ENCODE results near the gene GPR158. TPM values are rescaled to one million over a fixed set of nuclear protein-coding genes. Genes with fewer than 3 reads are reported as not detected.
"Not testable (repeated sequence)": the region's sequence is repeated elsewhere in the genome, so short reads cannot be mapped to it uniquely, and the experiment has no call there.

GPR158 gene
- total and polyA plus RNA-seq, 8 donors = 0.06 to 1.2 (median 0.24) TPM

- Histone ChIP-seq H3K27me3 (no peaks in the 10 kb centered on the region), H3K4me3 (no peak overlapping the region), H3K36me3 (no peaks in the 10 kb centered on the region), H3K9me3 (no peaks in the 10 kb centered on the region), H3K27ac (no peak overlapping the region), H3K4me1 (no peaks in the 10 kb centered on the region)
- DNase-seq (no peak), ATAC-seq (no peak), FAIRE-seq (no peak)
- intact Hi-C loops (cut with DNase I) = no loop called here
- 7 to 18% methylated on average over 4 of the region's 4 CpGs for WGBS, 2 donors
- no peak for TF ChIP-seq CTCF (IDR thresholded peaks at IDR 0.05)
Observed at GRCh38 chr10:25297466-25297865, 122.7 kb downstream of the GPR158 start.

- 47 to 52% methylated on average over 2 of the region's 2 CpGs for WGBS, 2 donors
- TF ChIP-seq CTCF (IDR thresholded peaks at IDR 0.05) = no peak
- intact Hi-C loops (cut with DNase I) = no loop called here
- DNase-seq = no peak
- H3K36me3 ChIP-seq = no peaks in the 10 kb centered on the region
- H3K4me1 ChIP-seq = no peaks in the 10 kb centered on the region
- no peaks in the 10 kb centered on the region for H3K9me3 ChIP-seq
- no peak for ATAC-seq
- no peak for FAIRE-seq
- no peak overlapping the region for H3K27ac ChIP-seq
- no peak overlapping the region for H3K4me3 ChIP-seq
- H3K27me3 ChIP-seq = no peaks in the 10 kb centered on the region
Observed at GRCh38 chr10:25300073-25300472, 125.3 kb downstream of the GPR158 start.

- Histone ChIP-seq H3K4me3 (no peak overlapping the region), H3K4me1 (no peaks in the 10 kb centered on the region), H3K27me3 (no peaks in the 10 kb centered on the region), H3K27ac (no peak overlapping the region), H3K9me3 (no peaks in the 10 kb centered on the region), H3K36me3 (no peaks in the 10 kb centered on the region)
- 50 to 73% methylated on average over 4 of the region's 4 CpGs for WGBS, 2 donors
- ATAC-seq (no peak), DNase-seq (no peak), FAIRE-seq (no peak)
- no peak for TF ChIP-seq CTCF (IDR thresholded peaks at IDR 0.05)
- intact Hi-C loops (cut with DNase I) = no loop called here
Observed at GRCh38 chr10:25304606-25305005, 129.8 kb downstream of the GPR158 start.

- FAIRE-seq (no peak), DNase-seq (no peak), ATAC-seq (no peak)
- no peak overlapping the region for H3K4me3 ChIP-seq
- H3K9me3 ChIP-seq = no peaks in the 10 kb centered on the region
- WGBS, 2 donors = 63 to 64% methylated on average over 1 of the region's 1 CpG
- no peaks in the 10 kb centered on the region for H3K36me3 ChIP-seq
- no peak for TF ChIP-seq CTCF (IDR thresholded peaks at IDR 0.05)
- no peak overlapping the region for H3K27ac ChIP-seq
- no peaks in the 10 kb centered on the region for H3K4me1 ChIP-seq
- H3K27me3 ChIP-seq = no peaks in the 10 kb centered on the region
- intact Hi-C loops (cut with DNase I) = no loop called here
Observed at GRCh38 chr10:25306386-25306785, 131.6 kb downstream of the GPR158 start.

- DNase-seq = no peak
- no peaks in the 10 kb centered on the region for H3K4me1 ChIP-seq
- H3K27ac ChIP-seq = no peak overlapping the region
- intact Hi-C loops (cut with DNase I) = no loop called here
- no peaks in the 10 kb centered on the region for H3K9me3 ChIP-seq
- ATAC-seq = no peak
- no peak overlapping the region for H3K4me3 ChIP-seq
- FAIRE-seq = no peak
- WGBS, 2 donors = 57 to 86% methylated on average over 2 to 3 of the region's 3 CpGs
- no peaks in the 10 kb centered on the region for H3K27me3 ChIP-seq
- no peak for TF ChIP-seq CTCF (IDR thresholded peaks at IDR 0.05)
- H3K36me3 ChIP-seq = no peaks in the 10 kb centered on the region
Observed at GRCh38 chr10:25308278-25308677, 133.5 kb downstream of the GPR158 start.

- H3K27ac ChIP-seq; H3K4me1 ChIP-seq; H3K4me3 ChIP-seq; DNase-seq; H3K36me3 ChIP-seq; H3K27me3 ChIP-seq; FAIRE-seq; H3K9me3 ChIP-seq; ATAC-seq; intact Hi-C loops (cut with DNase I): not testable (repeated sequence)
- WGBS, 2 donors = 77 to 85% methylated on average over 9 of the region's 9 CpGs
Observed at GRCh38 chr10:25317596-25318211, 142.9 kb downstream of the GPR158 start.
